K562 (cell line): ENCODE results near the gene POLR3A. TPM values are rescaled to one million over a fixed set of nuclear protein-coding genes. Genes with fewer than 3 reads are reported as not detected.

ENCODE experiments used
- ATAC-seq: fragments of 200-7000 bp; cut with Tn5 transposase; 3 replicates; pipeline ENCODE4 v1.9.1; 2020; ENCODE audit warnings: moderate library complexity
- BruUV-seq: library from RNA; stranded (reverse); fragments of 400-500 nt; replicated peaks from 2 replicates; lab custom pipeline; 2021; lab: Mats Ljungman, UMichigan
- CTCF ChIA-PET: fragments of 300-600 bp; formaldehyde crosslinking; extraction: SDS; loops from one replicate; lab custom pipeline; 2021; ENCODE audit warnings: low intra/inter-chr PET ratio; lab: Yijun Ruan, JAX
- POLR2A ChIA-PET: fragments of 300-600, 350-650 bp; sonication (Branson Sonifier 250); formaldehyde crosslinking; extraction: SDS; loops from one replicate; lab custom pipeline; 2021; ENCODE audit warnings: antibody characterized with exemption, inconsistent platforms; lab: Yijun Ruan, JAX
- DNase-seq, 4 experiments: peaks; one replicate each; pipeline versions ENCODE4 v3.0.0 to v3.0.0-alpha.2; 2011 to 2018; ENCODE audit warnings: low spot score in 3 of 4, mixed read lengths in 3 of 4; ENCODE audit errors: extremely low read depth in 1 of 4
- FAIRE-seq: peaks from 2 replicates; lab custom pipeline; 2011; peaks lifted over from hg19 to GRCh38; lab: Jason Lieb, UNC
- H2AFZ ChIP-seq: 2 replicates; pipeline ENCODE4 v1.6.0; 2011; ENCODE audit warnings: low read depth, low read length, control low read depth, inconsistent platforms
- H3K27ac ChIP-seq: fragments of 200-600 bp; 3 replicates; pipeline ENCODE4 v1.8.0; 2011; ENCODE audit warnings: low read depth, mild to moderate bottlenecking, control low read depth, inconsistent platforms, low read length, moderate library complexity, mixed read lengths; ENCODE audit errors: extremely low read depth
- H3K27me3 ChIP-seq, 2 experiments: fragments of 300-600 bp in 1 of 2; 2 replicates in 1 of 2; 3 replicates in 1 of 2; pipeline versions ENCODE4 v1.6.0 to v1.8.0; 2011; ENCODE audit warnings: inconsistent platforms in 2 of 2, low read length in 2 of 2, mild to moderate bottlenecking in 1 of 2, mixed read lengths in 1 of 2, moderate library complexity in 1 of 2; ENCODE audit not compliant: control insufficient read depth in 2 of 2, insufficient read depth in 2 of 2
- H3K36me3 ChIP-seq: fragments of 300-600 bp; 3 replicates; pipeline ENCODE4 v1.8.0; 2011; ENCODE audit warnings: mild to moderate bottlenecking, low read length, inconsistent platforms; ENCODE audit not compliant: control insufficient read depth, insufficient read depth
- H3K4me1 ChIP-seq, 2 experiments: fragments of 200-600 bp in 1 of 2; replicated peaks in 1 of 2; 2 replicates in 1 of 2; 3 replicates in 1 of 2; pipeline versions ENCODE4 v1.5.1 to v1.8.0; 2011; ENCODE audit warnings: inconsistent platforms in 2 of 2, low read length in 2 of 2, mild to moderate bottlenecking in 1 of 2, mixed read lengths in 1 of 2, moderate library complexity in 1 of 2; ENCODE audit not compliant: control insufficient read depth in 2 of 2, insufficient read depth in 2 of 2
- H3K4me2 ChIP-seq: 2 replicates; pipeline ENCODE4 v1.6.1; 2011; ENCODE audit warnings: low read length, control low read depth, inconsistent platforms, mixed read lengths; ENCODE audit not compliant: insufficient read depth
- H3K4me3 ChIP-seq: fragments of 200-600 bp; sonication (generic), shearing (Covaris generic); 2 replicates; pipeline ENCODE4 v1.5.1; 2016; ENCODE audit warnings: control low read depth, inconsistent platforms
- H3K79me2 ChIP-seq: fragments of 200-600 bp; 3 replicates; pipeline ENCODE4 v1.8.0; 2011; ENCODE audit warnings: low read length, inconsistent platforms; ENCODE audit not compliant: control insufficient read depth, insufficient read depth
- H3K9ac ChIP-seq, 2 experiments: 2 replicates each; pipeline versions ENCODE4 v1.6.0 to v1.6.1; 2011; ENCODE audit warnings: low read depth in 2 of 2, low read length in 2 of 2, control low read depth in 1 of 2, inconsistent platforms in 1 of 2, mild to moderate bottlenecking in 1 of 2, mixed read lengths in 1 of 2; ENCODE audit not compliant: insufficient read depth in 1 of 2
- H3K9me1 ChIP-seq: one replicate; pipeline ENCODE4 v1.6.0; 2011; ENCODE audit warnings: inconsistent platforms, mild to moderate bottlenecking, low read length, moderate library complexity; ENCODE audit not compliant: control insufficient read depth, insufficient read depth
- H3K9me3 ChIP-seq: replicated peaks from 2 replicates; pipeline ENCODE4 v1.5.1; 2011; ENCODE audit warnings: low read depth, low read length, inconsistent platforms; ENCODE audit not compliant: control insufficient read depth, insufficient read depth
- H4K20me1 ChIP-seq: replicated peaks from 2 replicates; pipeline ENCODE4 v1.6.1; 2011; ENCODE audit warnings: low read length, inconsistent platforms, mixed read lengths; ENCODE audit not compliant: control insufficient read depth, insufficient read depth
- HMG20A ChIP-seq: fragments of 450-650 bp; formaldehyde crosslinking; conservative IDR thresholded peaks from 2 replicates; pipeline ENCODE4 v1.4.0; 2020; ENCODE audit warnings: mild to moderate bottlenecking, mixed read lengths
- LARP7 ChIP-seq: fragments of 450-650 bp; IDR thresholded peaks from 2 replicates; pipeline ENCODE4 v1.6.1; 2016
- RAD21 ChIP-seq, 2 experiments: fragments of 250-450 bp in 1 of 2; fragments of 450-650 bp in 1 of 2; sonication (Bioruptor Pico) in 1 of 2; formaldehyde crosslinking in 1 of 2; IDR thresholded peaks in 1 of 2; conservative IDR thresholded peaks in 1 of 2; 2 replicates each; pipeline versions ENCODE4 v1.4.0 to v1.8.0; 2020 to 2022; ENCODE audit warnings: mild to moderate bottlenecking in 2 of 2, moderate library complexity in 1 of 2
- SRSF1 ChIP-seq: fragments of 200-400 bp; formaldehyde crosslinking; IDR thresholded peaks from 2 replicates; pipeline ENCODE4 v1.6.1; 2017; ENCODE audit warnings: mild to moderate bottlenecking, low read depth, low read length, moderate library complexity
- SUPT5H ChIP-seq: fragments of 450-650 bp; IDR thresholded peaks from 2 replicates; pipeline ENCODE4 v1.6.1; 2016
- ZNF311 ChIP-seq: fragments of 250-450 bp; sonication (Bioruptor Pico); IDR thresholded peaks from 2 replicates; pipeline ENCODE4 v1.4.0; 2020; ENCODE audit warnings: mild to moderate bottlenecking, moderate library complexity
- ZNF316 ChIP-seq: fragments of 450-650 bp; IDR thresholded peaks from 2 replicates; pipeline ENCODE4 v1.6.1; 2016
- ZNF324 ChIP-seq: fragments of 250-450 bp; sonication (Bioruptor Pico); IDR thresholded peaks from 2 replicates; pipeline ENCODE4 v1.4.0; 2020; ENCODE audit warnings: mild to moderate bottlenecking
- ZNF384 ChIP-seq: IDR thresholded peaks from 2 replicates; pipeline ENCODE4 v1.6.1; 2012; ENCODE audit warnings: low read depth, low read length, improper control_type of control experiment
- WGBS: fragments of 100-300 bp; shearing (Covaris generic); methylation state at CpG from one replicate; pipeline ENCODE4 v1.1.6; 2016; ENCODE audit warnings: low coverage, mixed read lengths; ENCODE audit not compliant: insufficient coverage; ENCODE audit errors: missing lambda C conversion rate; 5-methylcytosine and 5-hydroxymethylcytosine counted together
- in situ Hi-C: fragments of 300-500 bp; cut with MboI; formaldehyde crosslinking; loops from 4 replicates; pipeline ENCODE4 v1.15.0; 2018; ENCODE audit warnings: inconsistent platforms, mixed read lengths
- intact Hi-C: fragments of 100-400 bp; cut with micrococcal nuclease; formaldehyde crosslinking; loops from 2 replicates; pipeline ENCODE4 v1.14.2; 2022
- polyA plus RNA-seq, 8 experiments: library from polyadenylated mRNA; depleted of rRNA in 4 of 8; stranded (reverse) in 5 of 8; unstranded in 3 of 8; fragments of >200 nt; fragmentation: Nextera tagmentation in 2 of 8; fragmentation: Illumina TruSeq in 1 of 8; extraction: Ambion mirVana in 2 of 8; extraction: Trizol in 1 of 8; gene quantifications; 2 replicates each; pipeline versions ENCODE4 v1.2.1 to v1.2.3, GENCODE V29; 2011 to 2014; ENCODE audit warnings: inconsistent platforms in 1 of 8, missing spikeins in 1 of 8
- total RNA-seq, 7 experiments: library from RNA; depleted of rRNA in 6 of 7; stranded (reverse); fragments of >200 nt in 6 of 7; fragmentation: Illumina TruSeq in 2 of 7; extraction: Trizol in 2 of 7; gene quantifications; 2 replicates each; pipeline versions ENCODE4 v1.2.1 to v1.2.3, GENCODE V29; 2011 to 2021; ENCODE audit warnings: low replicate concordance in 1 of 7

Gene POLR3A
- total and polyA plus RNA-seq, 9 of the 15 experiments (the other 6 are each of a cell fraction or from before 2014, with no cell fraction given) = 14.9 to 37.0 (median 26.7) TPM

DNA sequence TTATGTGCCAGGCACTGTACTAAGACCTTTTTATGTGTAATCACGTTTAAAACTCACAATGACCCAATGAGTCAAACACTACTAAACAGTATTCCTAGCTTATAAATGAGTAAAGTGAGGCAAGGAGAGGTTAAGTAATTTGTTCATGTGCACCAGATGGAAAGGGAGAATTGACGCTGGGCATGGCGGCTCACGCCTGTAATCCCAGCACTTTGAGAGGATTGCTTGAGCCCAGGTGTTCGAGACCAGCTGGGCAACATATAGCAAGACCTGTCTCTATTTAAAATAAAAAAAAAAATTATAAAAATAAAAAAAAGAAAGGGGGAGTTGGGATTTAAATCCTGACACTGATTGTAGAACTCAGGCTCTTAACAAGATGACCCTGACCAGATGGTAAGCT is 56.0 kb downstream of the POLR3A start:
- intact Hi-C loops (loop anchor here (5.0 kb wide), 3 partner anchors 46 to 251 kb away; partner anchors contain the start of gene DLG5), in situ Hi-C loops (loop anchor here (5.0 kb wide), 2 partner anchors 66 to 116 kb away; no protein-coding TSS in a partner anchor)
- H3K9ac ChIP-seq = no peak overlapping the region
- no peak overlapping the region for H2AFZ ChIP-seq
- no peaks in the 10 kb centered on the region for H3K27me3 ChIP-seq
- H3K36me3 ChIP-seq = peaks cover 48% of the 10 kb centered on the region
- no peak overlapping the region; the same call in 2 of the 3 replicates for H3K27ac ChIP-seq
- no peaks in the 10 kb centered on the region for H3K9me1 ChIP-seq
- H3K9me3 ChIP-seq = no peaks in the 10 kb centered on the region
- no peak for TF ChIP-seq HMG20A (CRISPR knock-in tag)
- no peak for TF ChIP-seq ZNF316
- H3K4me3 ChIP-seq = no peak overlapping the region
- WGBS = 85% methylated on average over 5 of the region's 5 CpGs
- no peak overlapping the region for H3K4me2 ChIP-seq
- DNase-seq (no peak), FAIRE-seq (no peak), ATAC-seq (no peak)
- H3K79me2 ChIP-seq = no peaks in the 10 kb centered on the region
- BruUV-seq = no TSS peak
- H4K20me1 ChIP-seq = no peaks in the 10 kb centered on the region
- CTCF ChIA-PET = interaction anchor here (0.7 kb wide), 1 partner anchor 83 kb away, joined by 3 read pairs; no protein-coding TSS in a partner anchor
- POLR2A ChIA-PET = interaction anchor here (0.6 to 1.6 kb wide), 6 partner anchors 14 to 126 kb away, joined by 3 to 5 read pairs (median 3); no protein-coding TSS in a partner anchor
- peaks cover 21 to 27% of the 10 kb centered on the region in 2 experiments; a peak in 4 of 5 replicates for H3K4me1 ChIP-seq

DNA sequence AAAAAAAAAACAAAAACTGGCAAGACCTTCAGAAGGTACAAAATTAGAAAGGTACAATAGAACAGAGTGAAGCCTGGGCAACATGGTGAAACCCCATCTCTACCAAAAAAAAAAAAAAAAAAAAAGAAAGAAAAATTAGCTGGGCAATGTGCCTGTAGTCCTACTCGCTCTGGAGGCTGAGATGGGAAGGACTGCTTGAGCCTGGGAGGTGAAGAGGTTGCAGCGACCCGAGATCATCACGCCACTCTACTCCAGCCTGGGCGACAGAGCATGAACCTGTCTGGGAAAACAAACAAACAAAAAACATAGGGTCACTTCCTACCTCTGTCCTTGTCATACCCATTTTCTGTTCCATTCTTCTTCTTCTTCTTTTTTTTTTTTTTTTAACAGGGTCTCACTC is 57.2 kb downstream of the POLR3A start:
- Histone ChIP-seq H3K79me2 (no peaks in the 10 kb centered on the region), H3K4me3 (no peak overlapping the region), H2AFZ (peak overlapping the region; percentile 14; the same call in 1 of the 2 replicates), H3K36me3 (peaks cover 37% of the 10 kb centered on the region), H3K27me3 (no peaks in the 10 kb centered on the region), H4K20me1 (no peaks in the 10 kb centered on the region), H3K27ac (peak overlapping the region; percentile 96), H3K9me1 (no peaks in the 10 kb centered on the region), H3K4me1 (peaks cover 21 to 27% of the 10 kb centered on the region in 2 experiments; a peak in 4 of 5 replicates), H3K4me2 (no peak overlapping the region), H3K9me3 (no peaks in the 10 kb centered on the region), H3K9ac (no peak overlapping the region)
- ATAC-seq (peak; percentile 55), DNase-seq (peak in 1 of 4 experiments; percentile 61), FAIRE-seq (peak; percentile 32)
- WGBS = 47% methylated on average over 5 of the region's 5 CpGs
- POLR2A ChIA-PET = interaction anchor here (0.9 to 1.6 kb wide), 4 partner anchors 11 to 83 kb away, joined by 3 to 4 read pairs (median 3); no protein-coding TSS in a partner anchor
- intact Hi-C loops = loop anchor here (5.0 kb wide), 3 partner anchors 45 to 250 kb away; partner anchors contain the start of gene DLG5
- BruUV-seq = no TSS peak
- CTCF ChIA-PET = no interaction called here
- in situ Hi-C loops = loop anchor here (5.0 kb wide), 2 partner anchors 65 to 115 kb away; no protein-coding TSS in a partner anchor
- peak; percentile 16; the same call in 1 of the 2 replicates for TF ChIP-seq LARP7
- 0 out of 4 replicates have a peak, but pooled peaks of 1 of the 2 experiments have one; percentile 2 for TF ChIP-seq RAD21 (CRISPR knock-in tag; conservative IDR thresholded peaks at IDR 0.05 in 1 of 2, IDR thresholded peaks at IDR 0.05 in 1 of 2)
- TF ChIP-seq ZNF311 (CRISPR knock-in tag) = no peak
- peak; percentile 53; the same call in 1 of the 2 replicates for TF ChIP-seq ZNF384
- TF ChIP-seq ZNF324 (CRISPR knock-in tag) = no peak
- TF ChIP-seq SUPT5H = 0 out of 2 replicates have a peak, but pooled peaks have one; percentile 22
- no peak for TF ChIP-seq SRSF1
- TF ChIP-seq, all 486 proteins: peak for 4
